Kidney (tissue), 14 donors: ENCODE data around the gene AKR7A3. TPM values are rescaled to one million over a fixed set of nuclear protein-coding genes. Genes with fewer than 3 reads are reported as not detected.

ENCODE experiments used
- DNase-seq, 5 donors: peaks; one replicate each; pipeline ENCODE4 v3.0.0-alpha.2; 2013 to 2020
- FAIRE-seq: peaks from 2 replicates; lab custom pipeline; 2012; peaks lifted over from hg19 to GRCh38; lab: Jason Lieb, UNC
- H3K27ac ChIP-seq, 2 donors: one replicate each; pipeline ENCODE4 v1.7.0; 2013; ENCODE audit warnings: low read depth in 2 of 2, low read length in 2 of 2, inconsistent platforms in 1 of 2
- H3K27me3 ChIP-seq: one replicate; pipeline ENCODE4 v1.7.1; 2013; ENCODE audit warnings: low read length, inconsistent platforms; ENCODE audit not compliant: control insufficient read depth, insufficient read depth
- H3K36me3 ChIP-seq, 3 donors: one replicate each; pipeline versions ENCODE4 v1.7.0 to v1.7.1; 2013; ENCODE audit warnings: low read length in 3 of 3, control low read depth in 1 of 3, inconsistent platforms in 1 of 3; ENCODE audit not compliant: insufficient read depth in 3 of 3, control insufficient read depth in 2 of 3
- H3K4me1 ChIP-seq, 3 donors: one replicate each; pipeline versions ENCODE4 v1.7.0 to v1.7.1; 2013; ENCODE audit warnings: low read length in 3 of 3, inconsistent platforms in 1 of 3, low read depth in 1 of 3; ENCODE audit not compliant: control insufficient read depth in 2 of 3, insufficient read depth in 2 of 3
- H3K4me3 ChIP-seq, 3 donors: one replicate each; pipeline versions ENCODE4 v1.7.0 to v1.8.1; 2013; ENCODE audit warnings: low read length in 3 of 3, control low read depth in 1 of 3, inconsistent platforms in 1 of 3
- H3K9ac ChIP-seq, 3 donors: one replicate each; pipeline versions ENCODE4 v1.7.0 to v1.7.1; 2013; ENCODE audit warnings: low read length in 3 of 3, control low read depth in 1 of 3, inconsistent platforms in 1 of 3
- H3K9me3 ChIP-seq, 3 donors: one replicate each; pipeline versions ENCODE4 v1.7.0 to v1.7.1; 2013; ENCODE audit warnings: low read length in 3 of 3, control low read depth in 1 of 3, inconsistent platforms in 1 of 3; ENCODE audit not compliant: control insufficient read depth in 2 of 3, insufficient read depth in 1 of 3
- intact Hi-C: fragments of 100-400 bp; cut with DNase I; formaldehyde crosslinking; loops from one replicate; pipeline ENCODE4 v1.11.1; 2022
- polyA plus RNA-seq: library from polyadenylated mRNA; stranded (reverse); fragments of 350-450 nt; fragmentation: Illumina TruSeq; extraction: RNeasy Lipid Tissue Mini Kit (QIAGEN cat#74804); gene quantifications from one replicate; pipeline ENCODE4 v1.2.3, GENCODE V29; 2014; ENCODE audit warnings: low read depth, low replicate concordance; ENCODE audit not compliant: insufficient read depth
- total RNA-seq: library from RNA; stranded (reverse); fragmentation: NEBNext Ultra II Directional; extraction: Animal tissue kit (Norgen Biotek cat#: 25700); gene quantifications from one replicate; pipeline ENCODE4 v1.2.1, GENCODE V29; 2021
- TF ChIP-seq, protein P1 (sequence below): IDR thresholded peaks from 3 replicates; pipeline ENCODE4 v1.5.1; 2012; ENCODE audit warnings: mild to moderate bottlenecking, moderate library complexity, borderline replicate concordance; ENCODE audit not compliant: insufficient read depth; ENCODE audit errors: extremely low read depth
- donor health status: control.
- donor health status: control.
- donor health status: control.
- donor health status: control.
- donor health status: control.
- donor health status: DM: yes; HTN: yes; CAD: no.
- donor health status: Normal renal cell carcinoma (clear cell type).

AKR7A3 gene
- total and polyA plus RNA-seq, 2 donors from 2014 or later: 6.2 to 108 TPM

DNA sequence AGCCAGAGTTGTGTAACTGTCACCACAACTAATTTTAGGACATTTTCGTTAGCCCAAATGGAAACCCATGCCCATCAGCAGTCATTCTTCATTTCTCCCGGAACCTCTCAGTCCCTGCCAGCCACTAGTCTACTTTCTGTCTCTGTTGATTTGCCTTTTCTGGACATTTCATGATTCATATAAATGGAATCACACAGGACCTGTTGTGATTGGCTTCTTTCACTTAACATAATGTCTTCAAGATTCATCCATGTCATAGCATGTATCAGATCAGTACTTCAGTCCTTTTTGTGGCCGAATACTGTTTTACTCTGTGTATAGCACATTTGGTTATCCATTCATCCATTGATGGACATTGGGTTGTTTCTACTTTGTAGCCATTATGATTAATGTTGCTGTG lies 30.6 kb upstream of the AKR7A3 start:
- Histone ChIP-seq H3K4me1 (peaks cover 0 to 5% (median 0%) of the 10 kb centered on the region in 3 donors), H3K27me3 (no peaks in the 10 kb centered on the region), H3K36me3 (peaks cover 0 to 5% (median 3%) of the 10 kb centered on the region in 3 donors), H3K9me3 (no peaks in the 10 kb centered on the region), H3K9ac (no peak overlapping the region), H3K27ac (no peak overlapping the region), H3K4me3 (no peak overlapping the region)
- FAIRE-seq: no peak
- no peak for DNase-seq
- intact Hi-C loops: no loop called here
- TF ChIP-seq, protein P1, sequence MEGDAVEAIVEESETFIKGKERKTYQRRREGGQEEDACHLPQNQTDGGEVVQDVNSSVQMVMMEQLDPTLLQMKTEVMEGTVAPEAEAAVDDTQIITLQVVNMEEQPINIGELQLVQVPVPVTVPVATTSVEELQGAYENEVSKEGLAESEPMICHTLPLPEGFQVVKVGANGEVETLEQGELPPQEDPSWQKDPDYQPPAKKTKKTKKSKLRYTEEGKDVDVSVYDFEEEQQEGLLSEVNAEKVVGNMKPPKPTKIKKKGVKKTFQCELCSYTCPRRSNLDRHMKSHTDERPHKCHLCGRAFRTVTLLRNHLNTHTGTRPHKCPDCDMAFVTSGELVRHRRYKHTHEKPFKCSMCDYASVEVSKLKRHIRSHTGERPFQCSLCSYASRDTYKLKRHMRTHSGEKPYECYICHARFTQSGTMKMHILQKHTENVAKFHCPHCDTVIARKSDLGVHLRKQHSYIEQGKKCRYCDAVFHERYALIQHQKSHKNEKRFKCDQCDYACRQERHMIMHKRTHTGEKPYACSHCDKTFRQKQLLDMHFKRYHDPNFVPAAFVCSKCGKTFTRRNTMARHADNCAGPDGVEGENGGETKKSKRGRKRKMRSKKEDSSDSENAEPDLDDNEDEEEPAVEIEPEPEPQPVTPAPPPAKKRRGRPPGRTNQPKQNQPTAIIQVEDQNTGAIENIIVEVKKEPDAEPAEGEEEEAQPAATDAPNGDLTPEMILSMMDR: no peak

DNA sequence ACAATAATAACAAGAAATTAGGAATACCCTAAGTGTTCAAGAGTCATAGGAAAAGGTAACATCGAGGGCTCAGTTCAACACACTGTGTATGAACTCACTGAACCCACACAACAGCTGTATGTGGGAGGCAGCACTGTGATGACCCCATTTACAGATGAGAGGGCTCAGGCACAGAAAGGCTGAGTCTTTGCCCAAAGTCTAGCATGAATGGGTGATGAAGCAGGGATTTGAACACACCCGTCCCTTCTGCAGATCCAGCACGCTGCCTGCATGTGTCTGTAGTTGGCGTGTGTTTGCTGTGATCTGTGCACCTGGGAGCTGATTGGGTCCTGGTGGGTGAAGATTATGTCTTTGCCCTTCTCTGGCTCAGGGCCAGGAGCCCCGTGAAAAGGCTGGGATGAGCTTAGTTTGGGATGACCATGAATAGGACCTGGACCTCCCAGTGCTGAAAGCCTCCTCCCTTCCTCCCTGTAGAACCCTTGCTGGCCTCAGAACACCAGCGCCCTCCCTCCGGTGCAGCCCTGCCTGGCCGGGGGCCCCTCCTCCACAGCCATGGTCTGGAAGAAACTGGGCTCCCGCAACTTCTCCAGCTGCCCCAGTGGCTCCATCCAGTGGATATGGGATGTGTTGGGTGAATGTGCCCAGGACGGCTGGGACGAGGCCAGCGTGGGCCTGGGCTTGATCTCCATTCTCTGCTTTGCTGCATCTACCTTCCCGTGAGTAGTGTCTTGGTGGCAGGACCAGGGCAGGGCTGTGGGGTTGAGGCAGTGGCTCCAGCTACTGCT lies 28.7 kb upstream of the AKR7A3 start:
- DNase-seq (no peak), FAIRE-seq (no peak)
- Histone ChIP-seq H3K27ac (no peak overlapping the region), H3K27me3 (no peaks in the 10 kb centered on the region), H3K4me1 (peaks cover 0 to 18% (median 8%) of the 10 kb centered on the region in 3 donors), H3K9me3 (no peaks in the 10 kb centered on the region), H3K36me3 (peaks cover 0 to 5% (median 3%) of the 10 kb centered on the region in 3 donors), H3K4me3 (no peak overlapping the region), H3K9ac (no peak overlapping the region)
- TF ChIP-seq, protein P1: no peak
- intact Hi-C loops: no loop called here

DNA sequence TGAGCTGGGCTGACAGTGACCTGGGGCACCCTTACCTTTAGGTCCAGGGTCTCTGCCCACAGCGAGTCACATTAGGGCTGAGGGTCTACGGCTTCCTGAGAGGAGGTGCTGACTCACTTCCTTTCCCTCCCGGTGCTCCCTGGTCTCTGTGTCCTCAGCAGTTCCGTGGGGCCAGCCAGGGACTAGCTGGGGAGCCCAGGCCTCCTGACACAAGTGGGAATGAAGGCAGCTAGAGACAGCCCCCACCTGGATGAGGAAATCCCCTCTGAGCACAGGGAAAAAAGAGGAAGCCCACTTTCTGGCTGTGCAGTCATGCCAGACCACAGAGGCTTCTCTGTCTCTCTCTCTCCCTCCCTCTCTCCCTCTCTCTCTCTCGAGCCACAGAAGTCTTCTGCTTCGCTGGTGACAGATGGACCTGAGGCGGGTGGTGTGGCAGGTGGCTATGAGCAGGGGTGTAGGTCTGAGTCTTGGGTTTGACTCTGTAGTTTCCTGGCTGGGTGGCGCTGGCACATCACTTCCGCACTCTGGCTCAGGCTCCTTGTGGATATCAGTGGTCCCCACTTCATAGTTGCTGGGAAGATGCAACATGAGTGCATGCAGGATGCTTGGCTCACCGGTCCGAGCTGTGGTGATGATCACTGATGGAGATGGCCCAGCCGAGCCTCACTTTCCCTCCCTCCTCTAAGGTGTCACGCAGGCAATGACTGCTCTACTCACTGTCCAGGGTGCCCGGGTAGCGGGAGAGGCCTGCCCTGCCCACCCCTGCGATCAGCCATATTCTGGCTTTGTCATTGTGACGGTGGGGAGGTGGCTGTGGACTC lies 27.0 kb upstream of the AKR7A3 start:
- Histone ChIP-seq H3K27me3 (no peaks in the 10 kb centered on the region), H3K36me3 (peaks cover 0 to 5% (median 3%) of the 10 kb centered on the region in 3 donors), H3K27ac (no peak overlapping the region), H3K4me1 (peaks cover 0 to 23% (median 8%) of the 10 kb centered on the region in 3 donors), H3K9me3 (no peaks in the 10 kb centered on the region), H3K4me3 (no peak overlapping the region), H3K9ac (no peak overlapping the region)
- FAIRE-seq (no peak), DNase-seq (peak in 1 of 5 donors; percentile 38)
- TF ChIP-seq, protein P1: no peak
- intact Hi-C loops: no loop called here
